PFSK-1 (cell line): ENCODE data around the gene GPR3.

Experiments used
- FOXP2 ChIP-seq: optimal IDR thresholded peaks from 2 replicates; pipeline ENCODE3; 2011; ENCODE audit warnings: borderline replicate concordance, control low read depth, inconsistent platforms; ENCODE audit not compliant: insufficient read depth; ENCODE audit errors: extremely low read length, extremely low read depth
- POLR2AphosphoS5 ChIP-seq: IDR thresholded peaks from 2 replicates; pipeline ENCODE4 v1.6.1; 2012; ENCODE audit warnings: low read depth, mild to moderate bottlenecking, control low read depth, low read length, moderate library complexity
- REST ChIP-seq, 2 experiments: IDR thresholded peaks; 2 replicates each; pipeline versions ENCODE4 v1.6.1 to v1.8.0; 2011 to 2012; ENCODE audit warnings: low read depth in 2 of 2, low read length in 2 of 2, control low read depth in 1 of 2, inconsistent platforms in 1 of 2, mild to moderate bottlenecking in 1 of 2, moderate library complexity in 1 of 2; ENCODE audit not compliant: insufficient read depth in 1 of 2
- SIN3A ChIP-seq: IDR thresholded peaks from 2 replicates; pipeline ENCODE4 v1.6.1; 2012; ENCODE audit warnings: mild to moderate bottlenecking, low read length, moderate library complexity, borderline replicate concordance; ENCODE audit not compliant: insufficient read depth
- TAF1 ChIP-seq: IDR thresholded peaks from 2 replicates; pipeline ENCODE4 v1.6.1; 2012; ENCODE audit warnings: low read length, control low read depth, borderline replicate concordance; ENCODE audit not compliant: insufficient read depth

GRCh38 chr1:27355683-27356082 lies 36.7 kb upstream of the GPR3 start:
- no peak for TF ChIP-seq REST (IDR thresholded peaks at IDR 0.05; ENCODE audit: insufficient read depth in 1 of 2, low read depth in 2 of 2, low read length in 2 of 2)
- TF ChIP-seq POLR2AphosphoS5: no peak
- no peak for TF ChIP-seq SIN3A
- no peak for TF ChIP-seq TAF1
- no peak for TF ChIP-seq FOXP2
